GM18951 (cell line): ENCODE results near the gene PPAT.
"Not testable (repeated sequence)": the region's sequence is repeated elsewhere in the genome, so short reads cannot be mapped to it uniquely, and the experiment has no call there.

Experiments
- POLR2A ChIP-seq: IDR thresholded peaks from 4 replicates; pipeline ENCODE4 v1.6.1; 2011; ENCODE audit warnings: mild to moderate bottlenecking; ENCODE audit not compliant: insufficient read length, insufficient read depth; ENCODE audit errors: extremely low read depth
- in situ Hi-C: fragments of 300-500 bp; cut with MboI; formaldehyde crosslinking; loops from one replicate; pipeline ENCODE4 v1.12.0; 2022; ENCODE audit warnings: low sequenced_read_pairs, mixed read lengths, inconsistent platforms; ENCODE audit not compliant: unreplicated experiment

The PPAT gene

GRCh38 chr4:56462157-56462556 is 26.7 kb upstream of the PPAT start:
- TF ChIP-seq POLR2A, result no peak
- in situ Hi-C loops, result no loop called here

- in situ Hi-C loops, result no loop called here
- TF ChIP-seq POLR2A, result no peak
Measured at GRCh38 chr4:56460085-56460484, 24.7 kb upstream of the PPAT start.

- no peak for TF ChIP-seq POLR2A
- in situ Hi-C loops, result no loop called here
Measured at GRCh38 chr4:56450342-56450741, 14.9 kb upstream of the PPAT start.

GRCh38 chr4:56449475-56449874 is 14.1 kb upstream of the PPAT start:
- in situ Hi-C loops, result not testable (repeated sequence)

DNA sequence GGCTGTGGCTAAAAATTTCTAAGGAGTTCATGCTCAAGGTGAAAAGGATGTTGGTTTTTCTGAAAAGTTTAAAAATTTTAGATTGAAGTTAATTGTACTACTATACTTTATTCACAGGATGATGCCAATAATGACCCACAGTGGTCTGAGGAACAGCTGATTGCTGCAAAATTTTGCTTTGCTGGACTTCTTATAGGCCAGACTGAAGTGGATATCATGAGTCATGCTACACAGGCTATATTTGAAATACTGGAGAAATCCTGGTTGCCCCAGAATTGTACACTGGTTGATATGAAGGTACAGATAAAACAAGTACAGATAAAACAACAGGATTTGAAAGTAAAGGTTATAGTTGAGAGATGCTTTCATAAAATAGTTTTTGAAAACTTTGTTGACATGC is 12.9 kb upstream of the PPAT start:
- in situ Hi-C loops, result no loop called here
- no peak for TF ChIP-seq POLR2A

DNA sequence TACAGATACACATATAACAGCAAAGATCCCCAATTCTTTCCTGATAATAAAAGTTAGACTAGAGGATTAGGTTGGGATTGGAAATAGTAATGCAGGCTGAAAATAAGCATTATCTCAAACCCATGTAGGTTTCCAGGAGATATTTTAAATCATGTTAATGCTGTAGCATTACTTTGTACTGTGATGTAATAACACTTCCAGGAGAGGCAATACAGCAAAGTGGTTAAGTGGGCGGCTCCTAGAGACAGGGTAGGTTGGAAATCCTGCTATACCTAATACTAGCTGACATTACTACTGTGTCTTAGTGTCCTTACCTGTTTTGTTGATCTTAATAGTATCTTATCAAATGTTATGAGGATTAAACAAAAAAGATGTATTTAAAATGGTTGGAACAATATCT is 10.3 kb upstream of the PPAT start:
- no peak for TF ChIP-seq POLR2A
- in situ Hi-C loops, result no loop called here

DNA sequence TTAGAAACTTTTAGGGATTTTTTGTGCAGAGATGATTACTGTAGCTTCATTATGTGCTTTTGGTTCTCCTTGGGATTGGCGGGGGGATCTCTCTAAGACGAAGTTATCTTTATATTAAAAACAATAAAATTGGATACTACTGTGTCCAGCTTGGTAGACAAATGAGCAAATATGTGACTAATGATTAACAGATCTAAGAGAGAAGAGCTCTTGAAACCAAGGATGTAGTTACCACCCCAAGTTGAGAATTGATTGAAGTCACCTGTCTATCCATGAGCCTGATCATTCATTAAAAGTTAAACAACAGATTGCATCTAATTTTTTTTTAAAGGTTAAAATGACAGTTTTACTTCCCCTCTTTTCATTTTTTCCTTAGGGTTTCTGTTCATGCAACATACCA is 9.3 kb upstream of the PPAT start:
- no peak for TF ChIP-seq POLR2A

DNA sequence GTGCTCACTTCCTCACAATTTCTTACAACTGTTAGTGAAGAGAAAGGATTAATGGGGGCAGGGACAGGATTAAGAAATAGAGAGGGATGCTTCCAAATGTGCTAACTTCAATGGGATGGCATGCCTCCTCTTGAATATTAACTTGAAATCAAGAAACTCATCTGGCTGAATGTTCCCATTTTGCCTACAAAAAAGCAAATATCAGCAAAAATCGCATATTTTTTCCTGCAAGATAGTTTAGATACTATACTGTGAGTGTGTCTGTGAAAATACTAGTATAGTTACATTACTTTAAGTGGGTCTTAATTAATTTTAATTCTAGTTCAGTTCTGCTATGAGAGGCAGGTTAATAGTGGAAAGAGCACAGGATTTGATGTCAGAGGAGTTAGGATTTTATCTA is 5.6 kb upstream of the PPAT start:
- TF ChIP-seq POLR2A, result no peak
- in situ Hi-C loops, result no loop called here

More for the DNA sequence above, 9.3 kb upstream of the PPAT start:
- in situ Hi-C loops, result no loop called here

DNA sequence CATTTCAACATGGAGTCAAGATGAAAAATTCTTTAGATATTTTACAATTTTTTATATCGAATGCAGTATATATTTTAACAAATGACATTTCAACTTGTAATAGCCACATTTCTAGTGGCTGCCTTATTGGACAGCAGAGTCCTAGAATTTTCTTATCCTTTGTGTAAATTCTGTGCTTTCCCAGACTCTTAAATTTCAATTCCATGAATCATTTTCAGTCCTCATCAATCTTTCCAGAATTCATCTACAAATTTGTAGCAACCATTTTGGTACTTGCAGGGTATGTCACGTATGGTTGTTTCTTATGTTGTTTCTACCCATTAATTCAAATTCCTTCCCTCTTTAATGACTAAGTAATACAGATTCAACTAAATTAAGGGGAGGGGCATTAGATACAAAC is 3.4 kb upstream of the PPAT start:
- in situ Hi-C loops, result no loop called here
- no peak for TF ChIP-seq POLR2A

- in situ Hi-C loops, result no loop called here
- TF ChIP-seq POLR2A, result no peak
Measured at GRCh38 chr4:56434599-56435139, 746 bp downstream of the PPAT start.

DNA sequence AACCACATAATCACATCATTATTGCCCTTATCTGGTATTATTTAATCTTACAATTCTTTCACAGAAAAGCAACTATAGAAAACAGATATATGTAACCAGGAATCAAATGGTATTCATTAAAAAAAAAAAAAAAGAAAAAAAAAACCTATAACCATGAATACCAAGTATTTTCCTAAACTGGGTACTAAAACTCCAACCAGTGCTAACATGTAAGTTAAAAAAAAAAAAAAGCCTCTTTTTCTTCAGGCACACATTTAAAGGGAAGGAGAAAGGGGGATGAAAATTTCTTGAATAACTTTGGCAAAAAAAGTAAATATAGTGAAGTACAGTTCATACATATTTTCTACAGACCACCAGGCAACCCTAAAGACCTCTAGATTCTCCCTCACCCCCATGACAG is 2.1 kb downstream of the PPAT start:
- in situ Hi-C loops, result no loop called here
- no peak for TF ChIP-seq POLR2A

GRCh38 chr4:56430203-56430602 is 5.2 kb downstream of the PPAT start:
- no peak for TF ChIP-seq POLR2A
- in situ Hi-C loops, result no loop called here

- no peak for TF ChIP-seq POLR2A
- in situ Hi-C loops, result no loop called here
Measured at GRCh38 chr4:56427179-56427578, 8.2 kb downstream of the PPAT start.

GRCh38 chr4:56426273-56426672 is 9.1 kb downstream of the PPAT start:
- in situ Hi-C loops, result no loop called here
- TF ChIP-seq POLR2A, result no peak

- in situ Hi-C loops, result no loop called here
- TF ChIP-seq POLR2A, result no peak
Measured at GRCh38 chr4:56425518-56425917, 9.9 kb downstream of the PPAT start.
